HEK293T (cell line): Measurements from ENCODE around the gene PLCB4.

Experiments used
- CTCF ChIA-PET: fragments of 350-600 bp; formaldehyde crosslinking; extraction: SDS; loops from one replicate; lab custom pipeline; 2021; ENCODE audit warnings: antibody characterized with exemption, inconsistent platforms; lab: Yijun Ruan, JAX
- POLR2A ChIA-PET: fragments of 350-600 bp; formaldehyde crosslinking; extraction: SDS; loops from one replicate; lab custom pipeline; 2020; ENCODE audit warnings: antibody characterized with exemption, inconsistent platforms; lab: Yijun Ruan, JAX
- DNase-seq: peaks from one replicate; pipeline ENCODE4 v3.0.0; 2012; ENCODE audit warnings: mixed read lengths; ENCODE audit errors: extremely low spot score
- ARNT ChIP-seq: fragments of 450-650 bp; IDR thresholded peaks from 2 replicates; pipeline ENCODE4 v1.6.1; 2017; ENCODE audit warnings: mild to moderate bottlenecking
- BHLHE40 ChIP-seq: fragments of 450-650 bp; IDR thresholded peaks from 2 replicates; pipeline ENCODE4 v1.6.1; 2016; ENCODE audit warnings: mild to moderate bottlenecking, moderate library complexity, borderline replicate concordance
- CTBP1 ChIP-seq: fragments of 450-650 bp; IDR thresholded peaks from 2 replicates; pipeline ENCODE4 v1.6.1; 2016; ENCODE audit warnings: borderline replicate concordance
- ELF4 ChIP-seq: fragments of 450-650 bp; IDR thresholded peaks from 2 replicates; pipeline ENCODE4 v1.6.1; 2017; ENCODE audit warnings: antibody characterized with exemption
- FOXA1 ChIP-seq: fragments of 450-650 bp; IDR thresholded peaks from 2 replicates; pipeline ENCODE4 v1.6.1; 2016; ENCODE audit warnings: mild to moderate bottlenecking
- FOXK2 ChIP-seq: fragments of 450-650 bp; IDR thresholded peaks from 2 replicates; pipeline ENCODE4 v1.6.1; 2016; ENCODE audit warnings: mild to moderate bottlenecking
- FOXM1 ChIP-seq: fragments of 450-650 bp; IDR thresholded peaks from 2 replicates; pipeline ENCODE4 v1.6.1; 2017; ENCODE audit warnings: mild to moderate bottlenecking, borderline replicate concordance
- HDGF ChIP-seq: fragments of 450-650 bp; IDR thresholded peaks from 2 replicates; pipeline ENCODE4 v1.6.1; 2017; ENCODE audit warnings: antibody characterized with exemption, borderline replicate concordance
- L3MBTL2 ChIP-seq: fragments of 450-650 bp; conservative IDR thresholded peaks from 2 replicates; pipeline ENCODE4 v1.6.1; 2016; ENCODE audit warnings: mild to moderate bottlenecking
- LEF1 ChIP-seq: fragments of 450-650 bp; IDR thresholded peaks from 2 replicates; pipeline ENCODE4 v1.6.1; 2017; ENCODE audit warnings: mild to moderate bottlenecking, borderline replicate concordance
- NFRKB ChIP-seq: fragments of 450-650 bp; IDR thresholded peaks from 2 replicates; pipeline ENCODE4 v1.6.1; 2016; ENCODE audit warnings: mild to moderate bottlenecking, moderate library complexity
- PKNOX1 ChIP-seq: fragments of 450-650 bp; IDR thresholded peaks from 2 replicates; pipeline ENCODE4 v1.6.1; 2016
- SP1 ChIP-seq: fragments of 450-650 bp; IDR thresholded peaks from 2 replicates; pipeline ENCODE4 v1.6.1; 2017
- SUZ12 ChIP-seq: fragments of 450-650 bp; IDR thresholded peaks from 2 replicates; pipeline ENCODE4 v1.6.1; 2016; ENCODE audit warnings: mild to moderate bottlenecking
- TARDBP ChIP-seq: fragments of 450-650 bp; IDR thresholded peaks from 2 replicates; pipeline ENCODE4 v1.6.1; 2016
- ZNF384 ChIP-seq: fragments of 450-650 bp; IDR thresholded peaks from 2 replicates; pipeline ENCODE4 v1.6.1; 2016

PLCB4 gene

GRCh38 chr20:9256393-9256792, 187.5 kb downstream of the PLCB4 start:
- TF ChIP-seq SUZ12 (no peak), L3MBTL2 (no peak), FOXK2 (no peak), CTBP1 (no peak)
- no peak for DNase-seq
- CTCF ChIA-PET = no interaction called here
- POLR2A ChIA-PET = no interaction called here

GRCh38 chr20:9258901-9259300, 190.0 kb downstream of the PLCB4 start:
- no peak for TF ChIP-seq ZNF384
- TF ChIP-seq FOXK2 = no peak
- TF ChIP-seq FOXM1 = no peak
- TF ChIP-seq L3MBTL2 = no peak
- no peak for TF ChIP-seq CTBP1
- TF ChIP-seq ARNT = no peak
- no peak for TF ChIP-seq TARDBP
- no peak for TF ChIP-seq PKNOX1
- TF ChIP-seq BHLHE40 = no peak
- no peak for TF ChIP-seq SUZ12
- no peak for TF ChIP-seq ELF4
- DNase-seq = no peak
- CTCF ChIA-PET = no interaction called here
- POLR2A ChIA-PET = no interaction called here

- DNase-seq = no peak
- TF ChIP-seq FOXK2 (no peak), NFRKB (no peak), CTBP1 (no peak), LEF1 (no peak), SP1 (no peak), FOXA1 (no peak), TARDBP (no peak), PKNOX1 (no peak)
- POLR2A ChIA-PET = no interaction called here
- CTCF ChIA-PET = no interaction called here
Measured at GRCh38 chr20:9260027-9260426, 191.1 kb downstream of the PLCB4 start.

- no peak for DNase-seq
- CTCF ChIA-PET = no interaction called here
- TF ChIP-seq BHLHE40 (no peak), SUZ12 (no peak), ARNT (no peak), SP1 (no peak), ZNF384 (no peak), L3MBTL2 (no peak), PKNOX1 (no peak), LEF1 (no peak), FOXM1 (no peak), FOXA1 (no peak), TARDBP (no peak), HDGF (no peak), ELF4 (no peak), FOXK2 (no peak), CTBP1 (no peak), NFRKB (no peak)
- POLR2A ChIA-PET = no interaction called here
Measured at GRCh38 chr20:9261781-9262180, 192.9 kb downstream of the PLCB4 start.

GRCh38 chr20:9262653-9263194, 193.8 kb downstream of the PLCB4 start:
- no peak for DNase-seq
- ChIA-PET POLR2A (no interaction called here), CTCF (no interaction called here)
- TF ChIP-seq CTBP1 (no peak), FOXK2 (no peak), ZNF384 (no peak), TARDBP (no peak), ELF4 (no peak), SUZ12 (no peak), HDGF (no peak), ARNT (no peak), SP1 (no peak), NFRKB (no peak), LEF1 (no peak), BHLHE40 (no peak), FOXA1 (no peak), L3MBTL2 (no peak), FOXM1 (no peak), PKNOX1 (no peak)

- no peak for TF ChIP-seq SP1
- POLR2A ChIA-PET = no interaction called here
- CTCF ChIA-PET = no interaction called here
- DNase-seq = no peak
Measured at GRCh38 chr20:9269280-9269971, 200.5 kb downstream of the PLCB4 start.
